Measurements from ENCODE around the gene PRKCE. TPM values are rescaled to one million over a fixed set of nuclear protein-coding genes. Genes with fewer than 3 reads are reported as not detected.
A peak's percentile ranks its signal among the peaks of the same experiment; 100 is the strongest.

The PRKCE gene
- total and polyA plus RNA-seq, 7 experiments from 2014 or later: 1.4 to 37.9 (median 19.5) TPM

DNA sequence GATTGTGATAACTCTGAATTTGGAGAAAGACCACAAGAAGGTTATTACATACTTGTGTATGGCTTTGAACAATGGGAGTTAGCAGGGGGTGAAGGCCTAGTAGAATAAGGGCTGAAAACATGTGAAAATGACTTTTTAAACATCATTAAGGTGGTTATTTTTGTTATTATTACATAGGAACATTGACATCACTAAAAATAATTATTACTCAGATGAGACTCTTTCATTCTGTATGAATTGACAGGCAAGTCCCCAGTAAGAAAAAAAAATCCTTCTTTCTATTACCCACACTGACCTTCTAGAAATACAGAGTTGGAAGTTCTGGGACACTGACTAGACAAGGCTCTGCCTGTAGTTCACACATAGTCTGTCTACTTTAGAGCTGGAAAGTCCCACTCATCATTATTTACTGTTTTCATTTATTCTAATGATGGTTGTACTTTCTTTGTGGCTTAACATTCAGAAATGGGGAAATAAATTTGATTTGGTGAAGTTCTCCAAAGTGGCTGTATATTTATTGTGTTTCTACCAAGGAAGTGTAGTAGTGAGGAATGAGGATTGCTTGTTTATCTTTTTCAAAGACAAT is 426.1 kb downstream of the PRKCE start:
- no peaks in the 10 kb centered on the region for H3K9me3 ChIP-seq (ENCODE audit: control insufficient read depth in 2 of 3, low read length in 3 of 3)
- intact Hi-C loops (cut with micrococcal nuclease): no loop called here
- H3K27ac Mint-ChIP-seq: no peak overlapping the region

DNA sequence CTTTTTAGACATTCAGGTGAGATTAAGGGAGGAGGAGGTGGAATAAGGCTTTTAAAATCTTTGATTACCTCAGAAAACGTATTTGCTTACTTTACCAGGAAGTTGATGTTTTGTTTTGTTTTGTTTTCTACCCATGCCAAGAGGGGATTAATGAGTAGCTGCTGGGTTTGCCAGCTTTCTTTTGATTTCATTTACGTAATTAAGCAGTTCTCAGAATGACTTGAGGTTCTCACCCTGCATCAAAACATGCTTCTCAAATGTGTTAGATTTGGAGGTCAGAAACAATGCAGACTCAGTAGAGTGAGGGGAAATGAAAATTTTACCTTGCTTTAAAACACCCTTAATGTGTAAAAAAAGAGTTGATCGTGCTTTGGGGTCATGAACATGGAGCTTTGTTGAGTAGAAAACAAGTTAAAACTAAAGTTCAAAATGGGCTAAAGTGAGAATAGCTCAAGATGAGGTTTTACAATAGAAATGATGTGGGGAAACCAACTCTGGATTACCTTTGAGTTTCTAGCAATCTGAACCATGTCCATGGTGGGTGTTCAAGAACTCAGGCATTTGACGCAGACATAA is 428.6 kb downstream of the PRKCE start:
- peaks cover 0 to 4% of the 10 kb centered on the region in 2 donors for H3K4me1 ChIP-seq (ENCODE audit: control insufficient read depth in 2 of 2, insufficient read depth in 2 of 2, low read length in 2 of 2)
- ATAC-seq: no peak
- no peaks in the 10 kb centered on the region for H3K9me3 Mint-ChIP-seq
- ChIA-PET CTCF (no interaction called here), POLR2A (no interaction called here)
- no peaks in the 10 kb centered on the region for H3K27me3 Mint-ChIP-seq
- peaks cover 6 to 17% (median 11%) of the 10 kb centered on the region in 7 donors for H3K4me1 Mint-ChIP-seq
- H3K36me3 Mint-ChIP-seq: peaks cover 0 to 8% (median 0%) of the 10 kb centered on the region in 5 donors
- no peaks in the 10 kb centered on the region for H3K27me3 ChIP-seq (ENCODE audit: control insufficient read depth in 2 of 2, insufficient read depth in 2 of 2, low read length in 2 of 2)
- no peaks in the 10 kb centered on the region for H3K9me3 ChIP-seq (ENCODE audit: control insufficient read depth in 2 of 3, low read length in 3 of 3)
- intact Hi-C loops (cut with micrococcal nuclease): no loop called here
- H3K27ac Mint-ChIP-seq: no peak overlapping the region
- no peak overlapping the region for H3K4me3 Mint-ChIP-seq
- no peak overlapping the region for H3K4me3 ChIP-seq (ENCODE audit: low read length)
- no peaks in the 10 kb centered on the region for H3K36me3 ChIP-seq (ENCODE audit: control insufficient read depth in 2 of 3, insufficient read depth in 3 of 3, low read length in 3 of 3)
- DNase-seq: no peak
- no peak overlapping the region for H3K27ac ChIP-seq (ENCODE audit: low read depth, low read length)

More for the DNA sequence above, 426.1 kb downstream of the PRKCE start:
- Mint-ChIP-seq H3K9me3 (no peaks in the 10 kb centered on the region), H3K4me3 (no peak overlapping the region), H3K4me1 (peaks cover 6 to 18% (median 11%) of the 10 kb centered on the region in 7 donors), H3K36me3 (peaks cover 0 to 8% (median 4%) of the 10 kb centered on the region in 5 donors), H3K27me3 (no peaks in the 10 kb centered on the region)
- ATAC-seq: no peak
- Histone ChIP-seq H3K36me3 (ENCODE audit: control insufficient read depth in 2 of 3, insufficient read depth in 3 of 3, low read length in 3 of 3) (no peaks in the 10 kb centered on the region), H3K27me3 (ENCODE audit: control insufficient read depth in 2 of 2, insufficient read depth in 2 of 2, low read length in 2 of 2) (no peaks in the 10 kb centered on the region), H3K27ac (ENCODE audit: low read depth, low read length) (no peak overlapping the region), H3K4me3 (ENCODE audit: low read length) (no peak overlapping the region), H3K4me1 (ENCODE audit: control insufficient read depth in 2 of 2, insufficient read depth in 2 of 2, low read length in 2 of 2) (peaks cover 0 to 3% of the 10 kb centered on the region in 2 donors)
- ChIA-PET CTCF (interaction anchor here (1.3 kb wide), 1 partner anchor 289 kb away, joined by 3 read pairs; no protein-coding TSS in a partner anchor), POLR2A (no interaction called here)
- DNase-seq: no peak

DNA sequence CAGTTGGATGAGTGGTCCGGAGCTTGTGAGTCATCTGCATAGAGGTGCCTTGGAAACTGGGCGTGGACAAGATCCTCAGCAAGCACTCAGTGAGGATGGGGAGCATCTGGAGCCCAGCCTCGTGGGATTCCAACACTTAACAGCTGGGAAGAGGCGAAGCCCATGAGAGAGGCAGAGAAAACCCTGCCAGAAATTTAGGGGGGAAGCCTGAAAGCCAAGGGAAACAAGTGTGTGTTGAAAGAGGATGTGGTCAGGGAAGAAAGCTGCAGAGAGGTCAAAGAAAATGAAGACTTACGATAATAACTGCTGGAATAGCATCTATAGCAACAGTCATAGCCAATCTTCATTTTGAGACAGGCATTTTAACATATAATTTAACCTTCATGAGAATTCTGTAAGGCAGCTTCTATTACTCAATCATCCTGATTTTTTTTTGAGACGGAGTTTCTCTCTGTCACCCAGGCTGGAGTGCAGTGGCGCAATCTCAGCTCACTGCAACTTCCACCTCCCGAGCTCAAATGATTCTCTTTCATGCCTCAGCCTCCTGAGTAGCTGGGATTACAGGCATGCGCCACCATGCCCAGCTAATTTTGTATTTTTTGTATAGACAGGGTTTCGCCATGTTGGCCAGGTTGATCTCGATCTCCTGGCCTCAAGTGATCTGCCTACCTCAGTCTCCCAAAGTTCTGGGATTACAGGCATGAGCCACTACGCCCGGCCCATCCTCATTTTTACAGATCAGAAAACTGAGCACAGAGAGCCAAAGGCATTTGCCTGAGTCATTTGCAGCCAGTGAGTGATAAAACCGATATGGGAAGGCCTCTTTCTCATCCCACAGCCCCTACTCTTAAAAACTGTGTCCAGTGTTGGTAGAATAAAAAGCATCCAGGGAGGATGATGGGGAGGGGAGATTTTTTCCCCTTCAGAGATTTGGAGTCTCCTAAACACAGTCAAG is 431.3 kb downstream of the PRKCE start:
- ChIA-PET CTCF (no interaction called here), POLR2A (interaction anchor here (0.6 to 0.7 kb wide), 2 partner anchors 280 to 311 kb away, joined by 3 to 6 read pairs; no protein-coding TSS in a partner anchor)
- DNase-seq: no peak
- H3K9me3 Mint-ChIP-seq: no peaks in the 10 kb centered on the region
- Histone ChIP-seq H3K27ac (ENCODE audit: low read depth, low read length) (no peak overlapping the region), H3K4me1 (ENCODE audit: control insufficient read depth in 2 of 2, insufficient read depth in 2 of 2, low read length in 2 of 2) (peaks cover 0 to 4% of the 10 kb centered on the region in 2 donors), H3K36me3 (ENCODE audit: control insufficient read depth in 2 of 3, insufficient read depth in 3 of 3, low read length in 3 of 3) (peaks cover 0 to 4% (median 0%) of the 10 kb centered on the region in 3 experiments), H3K4me3 (ENCODE audit: low read length) (no peak overlapping the region), H3K27me3 (ENCODE audit: control insufficient read depth in 2 of 2, insufficient read depth in 2 of 2, low read length in 2 of 2) (no peaks in the 10 kb centered on the region), H3K9me3 (ENCODE audit: control insufficient read depth in 2 of 3, low read length in 3 of 3) (no peaks in the 10 kb centered on the region)
- intact Hi-C loops (cut with micrococcal nuclease): no loop called here
- peaks cover 4 to 28% (median 14%) of the 10 kb centered on the region in 5 donors for H3K36me3 Mint-ChIP-seq
- no peak overlapping the region for H3K27ac Mint-ChIP-seq
- no peak overlapping the region for H3K4me3 Mint-ChIP-seq
- peak; percentile 50 for ATAC-seq
- H3K27me3 Mint-ChIP-seq: no peaks in the 10 kb centered on the region
- H3K4me1 Mint-ChIP-seq: peaks cover 6 to 17% (median 11%) of the 10 kb centered on the region in 7 donors

DNA sequence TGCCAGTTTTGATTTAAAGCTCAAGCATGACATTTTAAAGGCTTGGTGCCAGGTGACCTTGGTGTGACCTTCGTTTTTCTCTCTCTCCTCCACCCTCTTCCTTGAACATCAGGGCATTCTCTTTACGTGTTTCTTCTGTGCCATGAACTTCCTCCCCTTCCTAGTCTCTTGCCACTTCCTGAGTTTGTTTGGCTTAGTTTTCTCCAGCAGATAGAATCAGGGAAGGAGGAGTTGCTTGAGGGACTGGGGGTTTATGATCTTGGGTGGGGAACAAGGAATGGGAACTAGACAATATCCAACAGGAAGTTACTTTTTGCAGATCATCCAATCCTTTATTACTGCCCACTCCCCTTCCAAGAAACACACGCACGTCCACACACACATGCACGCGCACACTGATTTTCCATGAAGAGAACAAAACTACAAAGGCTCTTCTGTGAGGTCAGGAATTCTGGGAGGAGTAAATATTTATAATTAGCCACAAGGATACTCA is 435.1 kb downstream of the PRKCE start:
- Histone ChIP-seq H3K27me3 (ENCODE audit: control insufficient read depth in 2 of 2, insufficient read depth in 2 of 2, low read length in 2 of 2) (no peaks in the 10 kb centered on the region), H3K27ac (ENCODE audit: low read depth, low read length) (no peak overlapping the region), H3K4me1 (ENCODE audit: control insufficient read depth in 2 of 2, insufficient read depth in 2 of 2, low read length in 2 of 2) (peaks cover 0 to 4% of the 10 kb centered on the region in 2 donors), H3K36me3 (ENCODE audit: control insufficient read depth in 2 of 3, insufficient read depth in 3 of 3, low read length in 3 of 3) (peaks cover 0 to 5% (median 0%) of the 10 kb centered on the region in 3 experiments), H3K9me3 (ENCODE audit: control insufficient read depth in 2 of 3, low read length in 3 of 3) (no peaks in the 10 kb centered on the region), H3K4me3 (ENCODE audit: low read length) (no peak overlapping the region)
- no peaks in the 10 kb centered on the region for H3K27me3 Mint-ChIP-seq
- no peak overlapping the region for H3K4me3 Mint-ChIP-seq
- no peak overlapping the region for H3K27ac Mint-ChIP-seq
- DNase-seq (no peak), ATAC-seq (no peak)
- H3K9me3 Mint-ChIP-seq: peaks cover 0 to 3% (median 0%) of the 10 kb centered on the region in 11 donors
- intact Hi-C loops (cut with micrococcal nuclease): no loop called here
- peaks cover 6 to 12% (median 8%) of the 10 kb centered on the region in 7 donors for H3K4me1 Mint-ChIP-seq
- ChIA-PET POLR2A (interaction anchor here (0.5 kb wide), 1 partner anchor 1380 kb away, joined by 4 read pairs; no protein-coding TSS in a partner anchor), CTCF (no interaction called here)
- peaks cover 13 to 48% (median 29%) of the 10 kb centered on the region in 5 donors for H3K36me3 Mint-ChIP-seq

DNA sequence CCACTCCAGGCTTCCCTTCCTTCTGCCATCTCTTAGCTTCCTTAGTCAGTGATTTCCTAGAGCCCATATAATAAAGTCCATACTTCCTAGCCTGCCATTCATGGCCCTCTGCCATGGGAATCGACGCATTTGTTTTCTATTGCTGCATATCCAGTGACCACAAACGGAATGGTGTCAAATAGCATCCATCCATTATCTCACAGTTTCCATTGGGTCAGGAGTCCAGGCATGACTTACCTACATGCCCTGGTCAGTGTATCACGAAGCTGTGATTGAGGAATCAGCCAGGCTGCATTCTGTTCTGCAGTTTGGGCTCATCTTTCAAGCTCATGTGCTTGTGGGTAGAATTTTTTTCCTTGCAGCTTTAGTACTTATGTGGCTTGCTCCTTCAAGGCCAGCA is 436.0 kb downstream of the PRKCE start:
- Mint-ChIP-seq H3K9me3 (peaks cover 0 to 3% (median 0%) of the 10 kb centered on the region in 11 donors), H3K4me3 (no peak overlapping the region), H3K27me3 (no peaks in the 10 kb centered on the region), H3K36me3 (peaks cover 13 to 56% (median 29%) of the 10 kb centered on the region in 5 donors), H3K4me1 (peaks cover 0 to 13% (median 1%) of the 10 kb centered on the region in 7 donors), H3K27ac (no peak overlapping the region)
- ChIA-PET CTCF (no interaction called here), POLR2A (no interaction called here)
- no peaks in the 10 kb centered on the region for H3K9me3 ChIP-seq (ENCODE audit: control insufficient read depth in 2 of 3, low read length in 3 of 3)
- ATAC-seq (no peak), DNase-seq (no peak)
- H3K27ac ChIP-seq (ENCODE audit: low read depth, low read length): no peak overlapping the region
- H3K4me3 ChIP-seq (ENCODE audit: low read length): no peak overlapping the region
- intact Hi-C loops (cut with micrococcal nuclease): no loop called here
- no peaks in the 10 kb centered on the region for H3K27me3 ChIP-seq (ENCODE audit: control insufficient read depth in 2 of 2, insufficient read depth in 2 of 2, low read length in 2 of 2)
- peaks cover 0 to 5% (median 0%) of the 10 kb centered on the region in 3 experiments for H3K36me3 ChIP-seq (ENCODE audit: control insufficient read depth in 2 of 3, insufficient read depth in 3 of 3, low read length in 3 of 3)
- peaks cover 0 to 2% of the 10 kb centered on the region in 2 donors for H3K4me1 ChIP-seq (ENCODE audit: control insufficient read depth in 2 of 2, insufficient read depth in 2 of 2, low read length in 2 of 2)

DNA sequence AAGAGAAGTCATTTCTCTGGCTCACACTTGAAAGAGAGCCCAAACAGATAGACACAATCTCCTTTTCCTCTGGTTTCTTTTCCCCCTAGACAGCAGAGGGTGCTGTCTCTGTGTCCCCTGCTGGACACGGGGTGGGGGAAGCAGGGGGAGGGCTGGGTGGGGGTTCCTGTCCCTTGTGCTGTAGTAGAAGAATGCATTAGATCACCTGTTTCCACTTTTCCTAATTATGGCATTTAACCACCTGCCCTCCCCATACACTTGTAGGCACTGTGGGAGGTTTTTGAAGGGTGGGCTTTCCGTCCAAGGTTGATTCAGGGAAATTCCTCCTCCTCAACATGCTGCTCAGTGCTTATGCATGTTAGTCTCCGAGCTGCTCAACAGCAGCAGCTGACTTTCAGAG is 439.5 kb downstream of the PRKCE start:
- intact Hi-C loops (cut with micrococcal nuclease): no loop called here
- no peak for DNase-seq
- ATAC-seq: no peak
- H3K9me3 Mint-ChIP-seq: peaks cover 0 to 6% (median 1%) of the 10 kb centered on the region in 11 donors
- H3K27me3 Mint-ChIP-seq: no peaks in the 10 kb centered on the region
- Histone ChIP-seq H3K36me3 (ENCODE audit: control insufficient read depth in 2 of 3, insufficient read depth in 3 of 3, low read length in 3 of 3) (peaks cover 0 to 5% (median 0%) of the 10 kb centered on the region in 3 experiments), H3K4me1 (ENCODE audit: control insufficient read depth in 2 of 2, insufficient read depth in 2 of 2, low read length in 2 of 2) (no peaks in the 10 kb centered on the region), H3K27me3 (ENCODE audit: control insufficient read depth in 2 of 2, insufficient read depth in 2 of 2, low read length in 2 of 2) (no peaks in the 10 kb centered on the region), H3K9me3 (ENCODE audit: control insufficient read depth in 2 of 3, low read length in 3 of 3) (no peaks in the 10 kb centered on the region), H3K27ac (ENCODE audit: low read depth, low read length) (no peak overlapping the region), H3K4me3 (ENCODE audit: low read length) (no peak overlapping the region)
- no peak overlapping the region for H3K4me3 Mint-ChIP-seq
- no peak overlapping the region for H3K27ac Mint-ChIP-seq
- peaks cover 0 to 7% (median 0%) of the 10 kb centered on the region in 7 donors for H3K4me1 Mint-ChIP-seq
- CTCF ChIA-PET: no interaction called here
- peaks cover 13 to 63% (median 47%) of the 10 kb centered on the region in 5 donors for H3K36me3 Mint-ChIP-seq
- POLR2A ChIA-PET: no interaction called here
